ENCODE measurements around the gene PIP4K2A. TPM values are rescaled to one million over a fixed set of nuclear protein-coding genes. Genes with fewer than 3 reads are reported as not detected.

PIP4K2A gene
- total and polyA plus RNA-seq, 2 of the 8 experiments (the other 6 are each of a cell fraction or from before 2014, with no cell fraction given) = 19.0 to 60.9 TPM

DNA sequence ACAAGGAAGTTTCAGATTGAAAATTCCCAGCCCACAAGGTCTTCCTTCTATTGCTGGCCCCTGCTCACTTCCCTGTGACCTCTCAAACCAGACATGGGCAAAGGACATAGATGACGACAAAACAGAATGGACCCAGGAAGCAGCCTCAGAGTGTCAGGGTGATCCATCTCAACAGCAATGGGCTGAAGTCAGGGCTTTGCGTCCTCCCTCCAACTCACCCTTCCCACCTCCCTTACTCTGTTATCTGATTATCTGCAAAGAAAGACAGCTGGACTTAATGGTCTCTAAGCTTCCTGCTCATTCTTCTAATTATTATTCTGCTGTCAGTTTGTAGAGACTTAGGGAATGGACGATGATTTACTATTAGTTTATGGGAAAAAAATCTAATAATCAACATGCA lies 115.9 kb downstream of the PIP4K2A start:
- WGBS, 2 experiments (ENCODE audit: extremely low coverage in 1 of 2, insufficient coverage in 1 of 2, insufficient read length in 1 of 2, insufficient replicate concordance in 2 of 2, low coverage in 1 of 2, low lambda C conversion rate in 2 of 2, missing lambda C conversion rate in 1 of 2) = 97% methylated on average over 3 of the region's 3 CpGs; no CpG with 5 or more reads in 1 of the 2 experiments
- no peak overlapping the region for H2AFZ ChIP-seq (ENCODE audit: low read length)
- H2AK5ac ChIP-seq (ENCODE audit: low read depth, low read length) = no peak overlapping the region
- H3K23me2 ChIP-seq (ENCODE audit: low read depth, low read length) = no peaks in the 10 kb centered on the region
- H2BK20ac ChIP-seq (ENCODE audit: low read length) = no peak overlapping the region
- H3K4me1 ChIP-seq (replicated peaks in 1 of 4; ENCODE audit: control insufficient read depth in 3 of 4, insufficient read depth in 4 of 4, low read length in 3 of 4) = peaks cover 0 to 8% (median 3%) of the 10 kb centered on the region in 4 experiments; a peak in 4 of 7 replicates
- no peak overlapping the region for H4K5ac ChIP-seq (ENCODE audit: insufficient read length, low read depth, low read length)
- no peak overlapping the region for H2BK120ac ChIP-seq (replicated peaks; ENCODE audit: low read depth, low read length)
- H3K56ac ChIP-seq (replicated peaks; ENCODE audit: insufficient read length, low read depth, low read length) = no peak overlapping the region
- H3K79me1 ChIP-seq (ENCODE audit: low read depth, low read length) = peaks cover 7% of the 10 kb centered on the region; the same call in 1 of the 2 replicates
- H3K23ac ChIP-seq (ENCODE audit: insufficient read length) = no peak overlapping the region
- no peak overlapping the region for H3K4me3 ChIP-seq (ENCODE audit: extremely low read depth in 1 of 4, insufficient read depth in 2 of 4, low read depth in 3 of 4, low read length in 4 of 4)
- FAIRE-seq (no peak), DNase-seq (ENCODE audit: low read depth in 1 of 2, low spot score in 2 of 2) (no peak)
- H3K18ac ChIP-seq (ENCODE audit: extremely low read depth, low read length) = no peak overlapping the region
- H3K9ac ChIP-seq (replicated peaks in 1 of 4; ENCODE audit: extremely low read depth in 1 of 4, low read depth in 3 of 4, low read length in 3 of 4) = no peak overlapping the region
- CTCF ChIA-PET (ENCODE audit: partially characterized antibody) = interaction anchor here (4.1 kb wide), 1 partner anchor 14 kb away, joined by 20 read pairs; no protein-coding TSS in a partner anchor
- H3K36me3 ChIP-seq (ENCODE audit: control insufficient read depth in 2 of 4, insufficient read depth in 4 of 4, low read length in 3 of 4) = no peaks in the 10 kb centered on the region; a peak in 2 of 8 replicates
- no peak overlapping the region for H3K14ac ChIP-seq (ENCODE audit: insufficient read length)
- H3K4me2 ChIP-seq (ENCODE audit: insufficient read depth in 1 of 2, low read depth in 2 of 2, low read length in 2 of 2) = no peak overlapping the region
- H2BK12ac ChIP-seq (ENCODE audit: low read depth, low read length) = no peak overlapping the region
- H3K4ac ChIP-seq (replicated peaks; ENCODE audit: insufficient read length, low read depth, low read length) = no peak overlapping the region
- no peak overlapping the region for H4K8ac ChIP-seq (ENCODE audit: extremely low read depth, insufficient read depth, low read length)
- H3K27ac ChIP-seq (ENCODE audit: low read depth, low read length) = no peak overlapping the region
- no peak overlapping the region for H4K91ac ChIP-seq (replicated peaks; ENCODE audit: insufficient read length, low read length)
- no peak overlapping the region for H2BK5ac ChIP-seq (ENCODE audit: low read depth, low read length)
- H3K79me2 ChIP-seq (ENCODE audit: control insufficient read depth in 1 of 2, insufficient read depth in 2 of 2, low read length in 2 of 2) = peaks cover 0 to 17% of the 10 kb centered on the region in 2 experiments; a peak in 1 of 4 replicates
- H2BK15ac ChIP-seq (ENCODE audit: low read length) = no peak overlapping the region
- no peaks in the 10 kb centered on the region for H3K27me3 ChIP-seq (replicated peaks in 1 of 4; ENCODE audit: control insufficient read depth in 3 of 4, extremely low read depth in 1 of 4, insufficient read depth in 3 of 4, low read length in 3 of 4)
- POLR2A ChIA-PET (ENCODE audit: partially characterized antibody) = no interaction called here
- H3K9me3 ChIP-seq (ENCODE audit: insufficient read depth in 2 of 2, low read depth in 1 of 2, low read length in 1 of 2) = no peaks in the 10 kb centered on the region
- peaks cover 0 to 4% of the 10 kb centered on the region in 2 experiments for H4K20me1 ChIP-seq (replicated peaks in 1 of 2; ENCODE audit: control insufficient read depth in 1 of 2, insufficient read depth in 2 of 2, low read length in 2 of 2)
- TF ChIP-seq MAX (IDR thresholded peaks at IDR 0.05) = no peak
- TF ChIP-seq KDM1A (IDR thresholded peaks at IDR 0.05; ENCODE audit: borderline replicate concordance, low read length) = no peak
- TF ChIP-seq CREB1 (IDR thresholded peaks at IDR 0.05) = no peak
- TF ChIP-seq EZH2 (IDR thresholded peaks at IDR 0.05; ENCODE audit: low read depth, low read length, severe bottlenecking) = no peak
- no peak for TF ChIP-seq GABPA (IDR thresholded peaks at IDR 0.05; ENCODE audit: borderline replicate concordance, insufficient read depth, low read length)
- no peak for TF ChIP-seq NANOG (IDR thresholded peaks at IDR 0.05; ENCODE audit: insufficient read depth, low read depth, low read length, poor library complexity, severe bottlenecking)
- TF ChIP-seq BRCA1 (IDR thresholded peaks at IDR 0.05; ENCODE audit: low read depth, low read length) = no peak
- no peak for TF ChIP-seq CHD1 (IDR thresholded peaks at IDR 0.05; ENCODE audit: low read depth, low read length)
- TF ChIP-seq, protein P1, sequence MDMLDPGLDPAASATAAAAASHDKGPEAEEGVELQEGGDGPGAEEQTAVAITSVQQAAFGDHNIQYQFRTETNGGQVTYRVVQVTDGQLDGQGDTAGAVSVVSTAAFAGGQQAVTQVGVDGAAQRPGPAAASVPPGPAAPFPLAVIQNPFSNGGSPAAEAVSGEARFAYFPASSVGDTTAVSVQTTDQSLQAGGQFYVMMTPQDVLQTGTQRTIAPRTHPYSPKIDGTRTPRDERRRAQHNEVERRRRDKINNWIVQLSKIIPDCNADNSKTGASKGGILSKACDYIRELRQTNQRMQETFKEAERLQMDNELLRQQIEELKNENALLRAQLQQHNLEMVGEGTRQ (IDR thresholded peaks at IDR 0.05; ENCODE audit: low read length) = no peak
- no peak for TF ChIP-seq TEAD4 (IDR thresholded peaks at IDR 0.05; ENCODE audit: low read depth, low read length)
- no peak for TF ChIP-seq SUZ12 (IDR thresholded peaks at IDR 0.05; ENCODE audit: low read length)
- TF ChIP-seq KDM5A (IDR thresholded peaks at IDR 0.05; ENCODE audit: low read length) = no peak
- TF ChIP-seq RNF2 (IDR thresholded peaks at IDR 0.05; ENCODE audit: borderline replicate concordance, low read depth, low read length, missing control alignments, poor library complexity, severe bottlenecking) = no peak

Data from H1 (cell line).